Smooth muscle cell of the brain vasculature (primary cell): Measurements from ENCODE around the gene ST3GAL5.
"Not testable (repeated sequence)": the region's sequence is repeated elsewhere in the genome, so short reads cannot be mapped to it uniquely, and the experiment has no call there.

Source experiments
- DNase-seq: peaks from one replicate; pipeline ENCODE4 v3.0.0-alpha.2; 2012; ENCODE audit warnings: low read depth, low spot score

ST3GAL5 gene

GRCh38 chr2:85888684-85889626, at the start of gene ST3GAL5:
Gene ST3GAL5, minus strand, starts transcription at chr2:85888990. Its CDS starts 85 bp downstream, at chr2:85888905.
- DNase-seq, result no peak

DNA sequence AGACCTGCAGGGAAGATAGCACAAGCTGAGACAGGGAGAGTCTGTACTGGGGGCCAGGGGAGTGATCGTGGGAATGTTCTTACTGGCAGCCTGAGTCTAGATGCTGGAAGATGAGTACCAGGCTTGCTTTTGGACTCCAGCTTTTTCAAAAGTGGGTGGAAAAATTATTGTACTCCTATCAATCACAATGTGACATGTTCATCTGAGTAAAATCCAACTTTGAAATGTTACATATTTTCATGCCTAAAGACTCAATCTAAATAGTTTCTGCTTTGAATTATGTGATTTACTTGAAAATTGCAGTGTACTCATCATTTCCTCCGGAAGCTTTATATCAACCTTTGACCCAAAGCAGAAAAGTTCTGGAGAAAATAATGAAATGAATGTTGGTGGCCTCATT, 49.7 kb upstream of the ST3GAL5 start:
- DNase-seq, result no peak

GRCh38 chr2:85937069-85937439, 48.3 kb upstream of the ST3GAL5 start:
- DNase-seq, result no peak

- no peak for DNase-seq
Measured at GRCh38 chr2:85936421-85937068, 47.8 kb upstream of the ST3GAL5 start.

- no peak for DNase-seq
Measured at GRCh38 chr2:85935746-85936208, 47.0 kb upstream of the ST3GAL5 start.

DNA sequence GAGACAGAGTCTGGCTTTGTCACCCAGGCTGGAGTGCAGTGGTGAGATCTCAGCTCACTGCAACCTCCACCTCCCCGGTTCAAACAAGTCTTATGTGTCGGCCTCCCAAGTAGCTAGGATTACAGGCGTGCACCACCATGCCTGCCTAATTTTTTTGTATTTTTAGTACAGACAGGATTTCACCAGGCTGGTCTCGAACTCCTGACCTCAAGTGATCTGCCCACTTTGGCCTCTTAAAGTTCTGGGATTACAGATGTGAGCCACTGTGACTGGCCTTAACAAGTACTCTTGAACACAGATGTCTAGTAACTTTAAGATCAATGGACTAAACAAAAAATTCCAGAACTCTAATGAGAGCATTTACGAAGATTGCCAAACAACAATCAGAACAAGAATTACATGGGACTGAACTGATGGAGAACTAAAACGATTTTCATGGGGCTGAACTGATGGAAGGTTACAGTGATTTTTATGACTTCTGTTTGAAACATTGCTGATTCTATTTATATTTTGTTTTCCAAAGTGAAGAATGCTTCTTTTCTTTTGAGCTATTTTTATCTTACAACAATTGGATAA, 46.5 kb upstream of the ST3GAL5 start:
- DNase-seq, result no peak

DNA sequence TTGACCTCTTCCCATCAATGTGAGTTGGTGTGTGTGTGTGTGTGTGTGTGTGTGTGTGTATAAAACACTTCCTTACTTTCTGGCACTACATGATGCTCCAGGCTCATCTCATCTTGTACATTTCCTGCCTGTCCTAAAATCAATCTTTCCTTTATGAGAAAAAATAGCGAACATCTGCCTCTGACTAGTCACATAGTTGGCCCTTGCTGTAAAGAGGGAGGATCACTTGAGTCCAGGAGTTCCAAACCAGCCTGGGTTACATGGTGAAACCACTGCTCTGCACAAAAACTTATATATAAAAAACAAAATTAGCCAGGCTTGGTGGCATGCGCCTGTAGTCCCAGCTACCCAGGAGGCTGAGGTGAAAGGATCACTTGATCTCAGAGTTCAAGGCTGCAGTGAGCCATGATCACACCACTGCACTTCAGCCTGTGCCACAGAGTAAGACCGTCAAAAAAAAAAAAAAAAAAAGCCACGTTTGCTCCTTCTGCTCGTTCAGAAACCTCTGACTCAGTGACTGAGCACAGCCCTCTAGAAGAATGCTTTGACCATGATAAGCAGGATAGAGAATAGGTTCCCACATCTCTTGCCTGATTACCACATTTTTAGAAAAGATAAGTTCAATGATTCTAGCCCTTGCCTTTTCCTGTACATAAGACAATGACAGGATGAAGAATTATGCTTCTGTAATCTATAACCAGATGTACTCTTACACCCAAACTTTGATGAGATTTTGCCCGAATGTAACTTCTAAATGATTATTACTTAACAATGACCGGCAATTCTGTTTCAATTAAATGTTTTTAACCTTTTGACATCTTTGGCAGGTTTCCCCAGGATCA, 45.2 kb upstream of the ST3GAL5 start:
- DNase-seq, result no peak

DNA sequence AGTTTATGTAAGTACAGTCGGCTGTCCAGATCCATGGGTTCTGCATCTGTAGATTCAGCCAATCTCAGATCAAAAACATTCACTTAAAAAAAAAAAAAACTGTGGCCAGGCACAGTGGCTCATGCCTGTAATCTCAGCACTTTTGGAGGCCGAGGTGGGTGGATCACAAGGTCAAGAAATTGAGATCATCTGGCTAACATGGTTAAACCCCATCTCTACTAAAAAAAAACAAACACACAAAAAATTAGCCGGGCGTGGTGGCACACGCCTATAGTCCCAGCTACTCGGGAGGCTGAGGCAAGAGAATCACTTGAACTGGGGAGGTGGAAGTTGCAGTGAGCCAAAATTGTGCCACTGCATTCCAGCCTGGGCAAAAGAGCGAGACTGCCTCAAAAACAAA, 42.4 kb upstream of the ST3GAL5 start:
- not testable (repeated sequence) for DNase-seq

GRCh38 chr2:85930129-85931124, 41.6 kb upstream of the ST3GAL5 start:
- no peak for DNase-seq

DNA sequence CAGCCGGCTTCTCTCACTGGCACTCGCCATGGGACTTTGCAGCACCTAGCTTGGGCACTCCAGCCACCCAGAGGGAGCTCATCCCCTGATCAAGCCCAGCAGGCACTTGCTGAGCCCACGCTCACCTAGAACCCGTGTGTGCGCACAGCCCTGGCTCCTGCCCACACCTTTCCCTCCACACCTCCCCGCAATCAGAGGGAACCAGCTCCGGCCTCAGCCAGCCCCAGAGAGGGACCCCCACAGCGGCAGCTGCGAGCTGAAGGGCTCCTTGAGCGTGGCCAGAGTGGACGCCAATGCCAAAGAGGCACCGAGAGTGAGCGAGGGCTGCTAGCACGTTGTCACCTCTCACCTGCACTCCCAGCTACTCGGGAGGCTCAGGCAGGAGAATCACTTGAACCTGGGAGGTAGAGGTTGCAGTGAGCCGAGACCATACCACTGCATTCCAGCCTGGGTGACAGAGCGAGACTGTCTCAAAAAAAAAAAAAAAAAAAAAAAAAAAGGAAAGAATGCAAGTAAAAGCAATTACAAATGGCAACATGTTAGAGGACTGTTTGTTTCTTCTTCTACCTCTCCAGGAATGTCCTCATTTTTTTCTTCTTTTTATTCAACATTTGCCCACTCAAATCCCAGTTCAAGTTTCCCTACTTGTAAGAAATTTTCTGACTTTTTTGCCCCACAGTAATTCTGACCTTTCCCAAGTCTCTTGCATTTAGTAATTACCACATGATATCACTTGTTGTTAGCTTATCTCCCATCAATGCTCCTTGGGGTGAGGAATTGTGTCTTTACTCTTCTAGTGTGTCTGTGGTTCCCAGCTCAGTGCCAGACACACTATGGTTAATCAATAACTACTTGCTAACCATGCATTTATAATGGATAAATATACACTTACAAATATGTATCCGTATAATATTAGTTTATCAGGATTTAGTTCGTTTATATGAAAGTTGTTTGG, 40.6 kb upstream of the ST3GAL5 start:
- no peak for DNase-seq

DNA sequence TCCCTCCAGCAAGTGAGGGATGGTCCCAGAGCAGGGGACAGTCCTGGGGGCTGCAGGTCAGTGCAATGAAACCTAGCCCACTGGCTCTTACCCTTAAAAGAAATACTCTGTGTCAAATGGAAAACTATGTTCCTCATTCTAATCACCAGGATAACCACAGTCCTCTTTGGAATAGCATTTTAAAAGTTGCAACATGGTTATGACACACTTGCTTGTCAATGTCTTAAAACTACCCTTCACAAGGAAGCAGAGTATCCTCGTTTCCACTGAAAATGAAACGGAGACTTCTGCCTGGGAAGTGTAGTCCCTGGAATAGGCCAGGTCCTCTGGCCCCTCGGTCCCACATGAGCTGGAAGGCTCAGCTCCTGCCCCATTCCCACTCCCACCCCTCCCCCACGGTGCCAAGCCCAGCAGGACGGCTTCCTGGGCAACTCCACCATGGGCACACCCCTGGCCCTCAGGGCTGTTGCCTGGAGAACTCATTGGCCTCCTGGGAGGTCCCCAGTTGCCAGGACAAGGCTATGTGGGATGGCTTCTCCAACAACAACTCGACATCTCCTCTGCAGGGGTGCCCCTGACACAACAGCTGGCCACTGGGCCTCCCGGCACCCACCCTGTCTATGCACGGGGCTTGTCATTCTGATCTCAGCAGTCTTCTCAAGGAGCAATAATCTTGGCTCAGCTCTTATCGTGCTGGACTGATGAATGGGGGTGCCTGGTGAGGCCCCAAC, 38.3 kb upstream of the ST3GAL5 start:
- no peak for DNase-seq

DNA sequence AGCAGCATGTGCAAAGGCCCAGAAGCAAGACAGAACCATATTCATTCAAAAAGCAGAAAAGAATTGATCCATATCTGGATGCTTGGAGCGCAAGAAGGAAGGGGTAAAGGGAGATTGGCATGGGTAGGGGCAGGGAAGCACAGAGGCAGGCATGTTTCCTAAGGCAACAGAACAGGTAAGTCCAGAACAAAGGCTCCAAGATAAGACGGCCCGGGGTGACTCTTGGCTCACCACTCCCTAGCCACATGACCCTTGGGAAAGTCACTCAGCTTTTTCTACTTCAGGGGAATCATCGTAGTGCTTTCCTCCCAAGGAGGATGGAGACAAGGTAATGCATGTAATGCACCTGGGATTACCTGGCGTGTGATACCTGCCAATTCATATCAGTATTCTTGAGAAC, 37.7 kb upstream of the ST3GAL5 start:
- DNase-seq, result no peak

- no peak for DNase-seq
Measured at GRCh38 chr2:85925216-85925671, 36.5 kb upstream of the ST3GAL5 start.

GRCh38 chr2:85924522-85924921, 35.7 kb upstream of the ST3GAL5 start:
- DNase-seq, result no peak

DNA sequence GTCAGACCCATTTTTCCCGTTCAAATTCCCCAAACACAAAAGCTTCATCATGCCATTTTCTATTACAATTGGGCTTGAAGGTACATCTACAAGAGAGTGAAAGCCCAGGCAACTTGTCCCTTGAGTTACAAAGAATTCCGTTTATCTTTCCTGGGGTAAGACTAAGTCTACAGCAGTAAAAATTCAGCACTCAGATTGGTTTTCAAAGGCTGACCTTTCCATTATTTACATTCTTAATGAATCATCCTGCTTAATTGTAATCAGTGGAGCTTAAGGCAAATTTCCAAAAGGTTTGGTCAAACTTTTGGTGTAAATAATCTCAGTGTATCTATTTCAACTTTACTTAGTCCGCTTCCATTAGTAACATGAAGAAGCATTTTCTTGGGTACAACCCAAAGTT, 33.4 kb upstream of the ST3GAL5 start:
- no peak for DNase-seq

GRCh38 chr2:85921659-85922058, 32.9 kb upstream of the ST3GAL5 start:
- DNase-seq, result no peak

GRCh38 chr2:85920810-85921545, 32.2 kb upstream of the ST3GAL5 start:
- no peak for DNase-seq
